Neural cell (in vitro differentiated cells): Measurements from ENCODE around the gene HCAR1. TPM values are rescaled to one million over a fixed set of nuclear protein-coding genes. Genes with fewer than 3 reads are reported as not detected.

Experiments used
- H2AFZ ChIP-seq: fragments of 200-600, 300-800 bp; sonication (generic), shearing (Covaris generic); 2 replicates; pipeline ENCODE4 v1.6.0; 2014; ENCODE audit warnings: low read depth, mild to moderate bottlenecking, antibody characterized with exemption, low read length, moderate library complexity
- H3F3A ChIP-seq: fragments of 200-600 bp; shearing (Covaris generic); 2 replicates; pipeline ENCODE4 v1.6.1; 2016; ENCODE audit warnings: mild to moderate bottlenecking, moderate library complexity, mixed read lengths, antibody characterized with exemption, low read length; ENCODE audit not compliant: insufficient read depth, poor library complexity, severe bottlenecking
- H3K27ac ChIP-seq: fragments of 200-600, 300-800 bp; sonication (generic), shearing (Covaris generic); 2 replicates; pipeline ENCODE4 v1.5.1; 2014; ENCODE audit warnings: mild to moderate bottlenecking, low read length, moderate library complexity
- H3K27me3 ChIP-seq: fragments of 300-800, 200-600 bp; sonication (generic), shearing (Covaris generic); 2 replicates; pipeline ENCODE4 v1.6.0; 2014; ENCODE audit warnings: mild to moderate bottlenecking, low read depth, low read length, moderate library complexity; ENCODE audit not compliant: insufficient read depth
- H3K36me3 ChIP-seq: fragments of 300-800, 200-600 bp; sonication (generic), shearing (Covaris generic); 2 replicates; pipeline ENCODE4 v1.5.1; 2014; ENCODE audit warnings: mild to moderate bottlenecking, antibody characterized with exemption, low read length, moderate library complexity; ENCODE audit not compliant: insufficient read depth
- H3K4me2 ChIP-seq: fragments of 300-800, 200-600 bp; sonication (generic), shearing (Covaris generic); 2 replicates; pipeline ENCODE4 v1.6.0; 2014; ENCODE audit warnings: mild to moderate bottlenecking, low read length
- H3K4me3 ChIP-seq: fragments of 300-800, 200-600 bp; sonication (generic), shearing (Covaris generic); 2 replicates; pipeline ENCODE4 v1.5.1; 2014; ENCODE audit warnings: mild to moderate bottlenecking, low read length, moderate library complexity
- H3K79me2 ChIP-seq: fragments of 200-600 bp; shearing (Covaris generic); replicated peaks from 2 replicates; pipeline ENCODE4 v1.6.0; 2014; ENCODE audit warnings: mild to moderate bottlenecking, low read length, moderate library complexity; ENCODE audit not compliant: insufficient read depth
- H3K9ac ChIP-seq: fragments of 300-800, 200-600 bp; sonication (generic), shearing (Covaris generic); 2 replicates; pipeline ENCODE4 v1.6.1; 2016; ENCODE audit warnings: mild to moderate bottlenecking, low read length, mixed read lengths
- H3K9me2 ChIP-seq: fragments of 200-600 bp; shearing (Covaris generic); 2 replicates; pipeline ENCODE4 v1.6.1; 2016; ENCODE audit warnings: mild to moderate bottlenecking, low read length, mixed read lengths; ENCODE audit not compliant: insufficient read depth
- H3K9me3 ChIP-seq: fragments of 200-600, 300-800 bp; sonication (generic), shearing (Covaris generic); 2 replicates; pipeline ENCODE4 v1.6.1; 2016; ENCODE audit warnings: mild to moderate bottlenecking, mixed run types, low read length, moderate library complexity, mixed read lengths
- H4K20me1 ChIP-seq: fragments of 200-600 bp; shearing (Covaris generic); 2 replicates; pipeline ENCODE4 v1.6.1; 2016; ENCODE audit warnings: mild to moderate bottlenecking, mixed run types; ENCODE audit not compliant: insufficient read depth
- EP300 ChIP-seq: fragments of 450-650 bp; conservative IDR thresholded peaks from 2 replicates; pipeline ENCODE4 v1.6.1; 2014; ENCODE audit warnings: antibody characterized with exemption, mild to moderate bottlenecking, moderate library complexity; ENCODE audit not compliant: poor library complexity, severe bottlenecking
- EZH2 ChIP-seq: fragments of 200-600, 300-800 bp; shearing (Covaris generic), sonication (generic); IDR thresholded peaks from 2 replicates; pipeline ENCODE4 v1.6.1; 2014; ENCODE audit warnings: antibody characterized with exemption, low read length, borderline replicate concordance, mild to moderate bottlenecking; ENCODE audit not compliant: insufficient read depth, poor library complexity, severe bottlenecking
- MXI1 ChIP-seq: fragments of 450-650 bp; conservative IDR thresholded peaks from 2 replicates; pipeline ENCODE4 v1.6.1; 2014; ENCODE audit warnings: antibody characterized with exemption, mild to moderate bottlenecking; ENCODE audit not compliant: poor library complexity, severe bottlenecking
- POLR2AphosphoS5 ChIP-seq: IDR thresholded peaks from 2 replicates; pipeline ENCODE4 v1.6.1; 2012
- RAD21 ChIP-seq: fragments of 450-650 bp; conservative IDR thresholded peaks from 2 replicates; pipeline ENCODE4 v1.6.1; 2014; ENCODE audit warnings: antibody characterized with exemption, mild to moderate bottlenecking, moderate library complexity
- SMC3 ChIP-seq: fragments of 450-650 bp; conservative IDR thresholded peaks from 2 replicates; pipeline ENCODE4 v1.6.1; 2014; ENCODE audit warnings: antibody characterized with exemption, mild to moderate bottlenecking, moderate library complexity; ENCODE audit not compliant: poor library complexity
- TAF1 ChIP-seq: IDR thresholded peaks from 2 replicates; pipeline ENCODE4 v1.6.1; 2012; ENCODE audit warnings: low read depth
- polyA plus RNA-seq: library from polyadenylated mRNA; depleted of rRNA; stranded (reverse); fragments of >200 nt; gene quantifications from 2 replicates; pipeline ENCODE4 v1.2.3, GENCODE V29; 2014
- TF ChIP-seq, protein P1 (sequence below): IDR thresholded peaks from 2 replicates; pipeline ENCODE4 v1.6.1; 2012; ENCODE audit warnings: borderline replicate concordance
- TF ChIP-seq, protein P2 (sequence below): fragments of 450-650 bp; IDR thresholded peaks from 2 replicates; pipeline ENCODE4 v1.5.1; 2014; ENCODE audit warnings: antibody characterized with exemption, mild to moderate bottlenecking, moderate library complexity; ENCODE audit not compliant: poor library complexity, severe bottlenecking

HCAR1 gene
- polyA plus RNA-seq, 1 donor from 2014 or later: not detected

DNA sequence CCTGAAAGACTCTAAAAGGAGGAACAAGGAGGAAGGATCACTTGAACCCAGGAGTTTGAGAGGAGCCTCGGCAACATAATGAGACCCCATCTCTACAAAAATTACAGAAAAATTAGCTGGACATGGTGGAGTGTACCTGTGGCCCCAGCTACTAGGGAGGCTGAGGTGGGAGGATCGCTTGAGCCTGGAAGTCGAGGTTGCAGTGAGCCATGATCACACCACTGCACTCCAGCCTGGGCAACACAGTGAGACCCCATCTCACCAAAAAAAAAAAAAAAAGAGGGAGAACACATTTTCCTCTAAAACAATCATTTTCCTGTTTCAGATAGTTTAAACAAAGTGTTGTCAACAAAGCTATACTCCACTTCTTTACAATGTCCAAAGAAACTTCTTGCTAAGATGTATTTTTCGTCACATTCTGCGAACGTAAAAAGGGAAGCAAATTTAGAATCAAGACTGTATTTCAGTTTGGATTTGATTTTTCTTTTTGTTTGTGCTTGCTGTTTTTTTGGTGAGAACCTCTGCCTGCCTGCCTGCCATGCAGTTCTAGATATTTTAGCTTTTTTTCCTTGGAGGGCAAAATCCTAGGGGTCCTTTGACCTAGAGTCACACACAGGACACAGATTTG lies 5.1 kb downstream of the HCAR1 start:
- no peaks in the 10 kb centered on the region for H3K9me3 ChIP-seq
- no peaks in the 10 kb centered on the region for H3K9me2 ChIP-seq
- H2AFZ ChIP-seq: no peak overlapping the region
- H3K4me2 ChIP-seq: no peak overlapping the region
- no peak overlapping the region for H3K27ac ChIP-seq
- no peak overlapping the region for H3K4me3 ChIP-seq
- H3F3A ChIP-seq: no peaks in the 10 kb centered on the region
- no peaks in the 10 kb centered on the region for H3K36me3 ChIP-seq
- H3K79me2 ChIP-seq: no peaks in the 10 kb centered on the region
- H3K9ac ChIP-seq: no peak overlapping the region
- TF ChIP-seq TAF1 (no peak), SMC3 (no peak), RAD21 (no peak)
- TF ChIP-seq, protein P1, sequence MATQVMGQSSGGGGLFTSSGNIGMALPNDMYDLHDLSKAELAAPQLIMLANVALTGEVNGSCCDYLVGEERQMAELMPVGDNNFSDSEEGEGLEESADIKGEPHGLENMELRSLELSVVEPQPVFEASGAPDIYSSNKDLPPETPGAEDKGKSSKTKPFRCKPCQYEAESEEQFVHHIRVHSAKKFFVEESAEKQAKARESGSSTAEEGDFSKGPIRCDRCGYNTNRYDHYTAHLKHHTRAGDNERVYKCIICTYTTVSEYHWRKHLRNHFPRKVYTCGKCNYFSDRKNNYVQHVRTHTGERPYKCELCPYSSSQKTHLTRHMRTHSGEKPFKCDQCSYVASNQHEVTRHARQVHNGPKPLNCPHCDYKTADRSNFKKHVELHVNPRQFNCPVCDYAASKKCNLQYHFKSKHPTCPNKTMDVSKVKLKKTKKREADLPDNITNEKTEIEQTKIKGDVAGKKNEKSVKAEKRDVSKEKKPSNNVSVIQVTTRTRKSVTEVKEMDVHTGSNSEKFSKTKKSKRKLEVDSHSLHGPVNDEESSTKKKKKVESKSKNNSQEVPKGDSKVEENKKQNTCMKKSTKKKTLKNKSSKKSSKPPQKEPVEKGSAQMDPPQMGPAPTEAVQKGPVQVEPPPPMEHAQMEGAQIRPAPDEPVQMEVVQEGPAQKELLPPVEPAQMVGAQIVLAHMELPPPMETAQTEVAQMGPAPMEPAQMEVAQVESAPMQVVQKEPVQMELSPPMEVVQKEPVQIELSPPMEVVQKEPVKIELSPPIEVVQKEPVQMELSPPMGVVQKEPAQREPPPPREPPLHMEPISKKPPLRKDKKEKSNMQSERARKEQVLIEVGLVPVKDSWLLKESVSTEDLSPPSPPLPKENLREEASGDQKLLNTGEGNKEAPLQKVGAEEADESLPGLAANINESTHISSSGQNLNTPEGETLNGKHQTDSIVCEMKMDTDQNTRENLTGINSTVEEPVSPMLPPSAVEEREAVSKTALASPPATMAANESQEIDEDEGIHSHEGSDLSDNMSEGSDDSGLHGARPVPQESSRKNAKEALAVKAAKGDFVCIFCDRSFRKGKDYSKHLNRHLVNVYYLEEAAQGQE: no peak
- H3K27me3 ChIP-seq: no peaks in the 10 kb centered on the region
- H4K20me1 ChIP-seq: no peaks in the 10 kb centered on the region

DNA sequence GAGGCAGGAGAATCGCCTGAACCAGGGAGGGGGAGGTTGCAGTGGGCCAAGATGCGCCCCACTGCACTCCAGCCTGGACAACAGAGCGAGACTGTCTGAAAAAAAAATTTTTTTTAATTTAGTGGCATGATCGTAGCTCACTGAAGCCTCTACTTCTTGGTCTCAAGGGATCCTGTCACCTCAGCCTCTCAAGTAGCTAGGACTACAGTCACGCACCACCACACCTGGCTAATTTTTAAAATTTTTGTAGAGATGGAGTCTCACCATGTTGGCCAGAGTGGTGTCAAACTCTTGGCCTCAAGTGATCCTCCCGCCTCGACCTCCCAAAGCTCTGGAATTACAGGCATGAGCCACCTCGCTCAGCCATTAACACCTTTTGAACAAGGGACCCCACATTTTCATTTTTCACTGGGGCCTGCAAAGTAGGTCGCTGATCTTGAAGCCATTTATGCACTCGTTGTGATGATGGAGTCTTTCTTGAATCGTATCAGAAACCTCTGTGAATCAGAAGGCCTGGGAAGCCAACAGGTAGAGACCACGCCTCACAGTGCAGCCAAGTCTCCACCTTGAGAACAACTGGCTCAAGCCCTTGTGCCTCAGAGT lies 5.9 kb downstream of the HCAR1 start:
- H3K36me3 ChIP-seq: no peaks in the 10 kb centered on the region

More for the DNA sequence above, 5.9 kb downstream of the HCAR1 start:
- Histone ChIP-seq H3K4me3 (no peak overlapping the region), H3K27me3 (no peaks in the 10 kb centered on the region), H4K20me1 (no peaks in the 10 kb centered on the region), H3K79me2 (no peaks in the 10 kb centered on the region), H3F3A (no peaks in the 10 kb centered on the region), H3K9ac (no peak overlapping the region), H3K4me2 (no peak overlapping the region), H3K9me3 (no peaks in the 10 kb centered on the region), H3K9me2 (no peaks in the 10 kb centered on the region), H3K27ac (no peak overlapping the region), H2AFZ (no peak overlapping the region)
- TF ChIP-seq POLR2AphosphoS5 (no peak), EP300 (no peak), RAD21 (no peak), EZH2 (no peak), TAF1 (no peak), MXI1 (no peak), SMC3 (no peak)
- TF ChIP-seq, protein P1: no peak
- TF ChIP-seq, protein P2, sequence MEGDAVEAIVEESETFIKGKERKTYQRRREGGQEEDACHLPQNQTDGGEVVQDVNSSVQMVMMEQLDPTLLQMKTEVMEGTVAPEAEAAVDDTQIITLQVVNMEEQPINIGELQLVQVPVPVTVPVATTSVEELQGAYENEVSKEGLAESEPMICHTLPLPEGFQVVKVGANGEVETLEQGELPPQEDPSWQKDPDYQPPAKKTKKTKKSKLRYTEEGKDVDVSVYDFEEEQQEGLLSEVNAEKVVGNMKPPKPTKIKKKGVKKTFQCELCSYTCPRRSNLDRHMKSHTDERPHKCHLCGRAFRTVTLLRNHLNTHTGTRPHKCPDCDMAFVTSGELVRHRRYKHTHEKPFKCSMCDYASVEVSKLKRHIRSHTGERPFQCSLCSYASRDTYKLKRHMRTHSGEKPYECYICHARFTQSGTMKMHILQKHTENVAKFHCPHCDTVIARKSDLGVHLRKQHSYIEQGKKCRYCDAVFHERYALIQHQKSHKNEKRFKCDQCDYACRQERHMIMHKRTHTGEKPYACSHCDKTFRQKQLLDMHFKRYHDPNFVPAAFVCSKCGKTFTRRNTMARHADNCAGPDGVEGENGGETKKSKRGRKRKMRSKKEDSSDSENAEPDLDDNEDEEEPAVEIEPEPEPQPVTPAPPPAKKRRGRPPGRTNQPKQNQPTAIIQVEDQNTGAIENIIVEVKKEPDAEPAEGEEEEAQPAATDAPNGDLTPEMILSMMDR: no peak
